K562 (cell line): ENCODE data around the gene CSDE1. TPM values are rescaled to one million over a fixed set of nuclear protein-coding genes. Genes with fewer than 3 reads are reported as not detected.

ENCODE experiments used
- ATAC-seq: fragments of 200-7000 bp; cut with Tn5 transposase; 3 replicates; pipeline ENCODE4 v1.9.1; 2020; ENCODE audit warnings: moderate library complexity
- BruUV-seq: library from RNA; stranded (reverse); fragments of 400-500 nt; replicated peaks from 2 replicates; lab custom pipeline; 2021; lab: Mats Ljungman, UMichigan
- CTCF ChIA-PET: fragments of 300-600 bp; formaldehyde crosslinking; extraction: SDS; loops from one replicate; lab custom pipeline; 2021; ENCODE audit warnings: low intra/inter-chr PET ratio; lab: Yijun Ruan, JAX
- POLR2A ChIA-PET: fragments of 300-600, 350-650 bp; sonication (Branson Sonifier 250); formaldehyde crosslinking; extraction: SDS; loops from one replicate; lab custom pipeline; 2021; ENCODE audit warnings: antibody characterized with exemption, inconsistent platforms; lab: Yijun Ruan, JAX
- DNase-seq, 4 experiments: peaks; one replicate each; pipeline versions ENCODE4 v3.0.0 to v3.0.0-alpha.2; 2011 to 2018; ENCODE audit warnings: low spot score in 3 of 4, mixed read lengths in 3 of 4; ENCODE audit errors: extremely low read depth in 1 of 4
- FAIRE-seq: peaks from 2 replicates; lab custom pipeline; 2011; peaks lifted over from hg19 to GRCh38; lab: Jason Lieb, UNC
- H2AFZ ChIP-seq: 2 replicates; pipeline ENCODE4 v1.6.0; 2011; ENCODE audit warnings: low read depth, low read length, control low read depth, inconsistent platforms
- H3K27ac ChIP-seq: fragments of 200-600 bp; 3 replicates; pipeline ENCODE4 v1.8.0; 2011; ENCODE audit warnings: low read depth, mild to moderate bottlenecking, control low read depth, inconsistent platforms, low read length, moderate library complexity, mixed read lengths; ENCODE audit errors: extremely low read depth
- H3K27me3 ChIP-seq, 2 experiments: fragments of 300-600 bp in 1 of 2; 2 replicates in 1 of 2; 3 replicates in 1 of 2; pipeline versions ENCODE4 v1.6.0 to v1.8.0; 2011; ENCODE audit warnings: inconsistent platforms in 2 of 2, low read length in 2 of 2, mild to moderate bottlenecking in 1 of 2, mixed read lengths in 1 of 2, moderate library complexity in 1 of 2; ENCODE audit not compliant: control insufficient read depth in 2 of 2, insufficient read depth in 2 of 2
- H3K36me3 ChIP-seq: fragments of 300-600 bp; 3 replicates; pipeline ENCODE4 v1.8.0; 2011; ENCODE audit warnings: mild to moderate bottlenecking, low read length, inconsistent platforms; ENCODE audit not compliant: control insufficient read depth, insufficient read depth
- H3K4me1 ChIP-seq, 2 experiments: fragments of 200-600 bp in 1 of 2; replicated peaks in 1 of 2; 2 replicates in 1 of 2; 3 replicates in 1 of 2; pipeline versions ENCODE4 v1.5.1 to v1.8.0; 2011; ENCODE audit warnings: inconsistent platforms in 2 of 2, low read length in 2 of 2, mild to moderate bottlenecking in 1 of 2, mixed read lengths in 1 of 2, moderate library complexity in 1 of 2; ENCODE audit not compliant: control insufficient read depth in 2 of 2, insufficient read depth in 2 of 2
- H3K4me2 ChIP-seq: 2 replicates; pipeline ENCODE4 v1.6.1; 2011; ENCODE audit warnings: low read length, control low read depth, inconsistent platforms, mixed read lengths; ENCODE audit not compliant: insufficient read depth
- H3K4me3 ChIP-seq: fragments of 200-600 bp; sonication (generic), shearing (Covaris generic); 2 replicates; pipeline ENCODE4 v1.5.1; 2016; ENCODE audit warnings: control low read depth, inconsistent platforms
- H3K79me2 ChIP-seq: fragments of 200-600 bp; 3 replicates; pipeline ENCODE4 v1.8.0; 2011; ENCODE audit warnings: low read length, inconsistent platforms; ENCODE audit not compliant: control insufficient read depth, insufficient read depth
- H3K9ac ChIP-seq, 2 experiments: 2 replicates each; pipeline versions ENCODE4 v1.6.0 to v1.6.1; 2011; ENCODE audit warnings: low read depth in 2 of 2, low read length in 2 of 2, control low read depth in 1 of 2, inconsistent platforms in 1 of 2, mild to moderate bottlenecking in 1 of 2, mixed read lengths in 1 of 2; ENCODE audit not compliant: insufficient read depth in 1 of 2
- H3K9me1 ChIP-seq: one replicate; pipeline ENCODE4 v1.6.0; 2011; ENCODE audit warnings: inconsistent platforms, mild to moderate bottlenecking, low read length, moderate library complexity; ENCODE audit not compliant: control insufficient read depth, insufficient read depth
- H3K9me3 ChIP-seq: replicated peaks from 2 replicates; pipeline ENCODE4 v1.5.1; 2011; ENCODE audit warnings: low read depth, low read length, inconsistent platforms; ENCODE audit not compliant: control insufficient read depth, insufficient read depth
- H4K20me1 ChIP-seq: replicated peaks from 2 replicates; pipeline ENCODE4 v1.6.1; 2011; ENCODE audit warnings: low read length, inconsistent platforms, mixed read lengths; ENCODE audit not compliant: control insufficient read depth, insufficient read depth
- CBX3 ChIP-seq, 2 experiments: IDR thresholded peaks; 1 replicate in 1 of 2; 2 replicates in 1 of 2; pipeline ENCODE4 v1.6.1; 2012; ENCODE audit warnings: inconsistent platforms in 2 of 2, low read length in 2 of 2, borderline replicate concordance in 1 of 2, control low read depth in 1 of 2
- CC2D1A ChIP-seq: fragments of 450-650 bp; IDR thresholded peaks from 2 replicates; pipeline ENCODE4 v1.6.1; 2017; ENCODE audit warnings: mild to moderate bottlenecking
- IRF9 ChIP-seq: fragments of 450-650 bp; IDR thresholded peaks from 2 replicates; pipeline ENCODE4 v1.6.1; 2016; ENCODE audit warnings: missing biosample characterization, missing genetic modification characterization
- KDM4B ChIP-seq, 2 experiments: fragments of 450-650 bp in 1 of 2; sonication (generic) in 1 of 2; IDR thresholded peaks; 2 replicates each; pipeline ENCODE4 v1.6.1; 2016 to 2017; ENCODE audit warnings: borderline replicate concordance in 2 of 2, antibody characterized with exemption in 1 of 2, low read depth in 1 of 2, mild to moderate bottlenecking in 1 of 2
- SFPQ ChIP-seq: fragments of 200-400 bp; formaldehyde crosslinking; IDR thresholded peaks from 2 replicates; pipeline ENCODE4 v1.6.1; 2017; ENCODE audit warnings: mild to moderate bottlenecking, low read depth, low read length, moderate library complexity
- TAF1 ChIP-seq: IDR thresholded peaks from 2 replicates; pipeline ENCODE4 v1.6.1; 2011; ENCODE audit warnings: mild to moderate bottlenecking, low read length, moderate library complexity; ENCODE audit not compliant: insufficient read depth, control insufficient read depth, severe bottlenecking; ENCODE audit errors: extremely low read depth
- ZBTB33 ChIP-seq: sonication (generic); formaldehyde crosslinking; IDR thresholded peaks from 2 replicates; pipeline ENCODE4 v1.8.1; 2023; ENCODE audit warnings: mild to moderate bottlenecking, missing genetic modification reagents
- ZNF507 ChIP-seq: conservative IDR thresholded peaks from 2 replicates; pipeline ENCODE4 v1.6.1; 2017; ENCODE audit warnings: missing genetic modification characterization, missing compliant biosample characterization
- WGBS: fragments of 100-300 bp; shearing (Covaris generic); methylation state at CpG from one replicate; pipeline ENCODE4 v1.1.6; 2016; ENCODE audit warnings: low coverage, mixed read lengths; ENCODE audit not compliant: insufficient coverage; ENCODE audit errors: missing lambda C conversion rate; 5-methylcytosine and 5-hydroxymethylcytosine counted together
- in situ Hi-C: fragments of 300-500 bp; cut with MboI; formaldehyde crosslinking; loops from 4 replicates; pipeline ENCODE4 v1.15.0; 2018; ENCODE audit warnings: inconsistent platforms, mixed read lengths
- intact Hi-C: fragments of 100-400 bp; cut with micrococcal nuclease; formaldehyde crosslinking; loops from 2 replicates; pipeline ENCODE4 v1.14.2; 2022
- polyA plus RNA-seq, 8 experiments: library from polyadenylated mRNA; depleted of rRNA in 4 of 8; stranded (reverse) in 5 of 8; unstranded in 3 of 8; fragments of >200 nt; fragmentation: Nextera tagmentation in 2 of 8; fragmentation: Illumina TruSeq in 1 of 8; extraction: Ambion mirVana in 2 of 8; extraction: Trizol in 1 of 8; gene quantifications; 2 replicates each; pipeline versions ENCODE4 v1.2.1 to v1.2.3, GENCODE V29; 2011 to 2014; ENCODE audit warnings: inconsistent platforms in 1 of 8, missing spikeins in 1 of 8
- total RNA-seq, 7 experiments: library from RNA; depleted of rRNA in 6 of 7; stranded (reverse); fragments of >200 nt in 6 of 7; fragmentation: Illumina TruSeq in 2 of 7; extraction: Trizol in 2 of 7; gene quantifications; 2 replicates each; pipeline versions ENCODE4 v1.2.1 to v1.2.3, GENCODE V29; 2011 to 2021; ENCODE audit warnings: low replicate concordance in 1 of 7

The CSDE1 gene
- total and polyA plus RNA-seq, 9 of the 15 experiments (the other 6 are each of a cell fraction or from before 2014, with no cell fraction given): 174 to 538 (median 403) TPM

GRCh38 chr1:114764689-114765088 lies 6.9 kb upstream of the CSDE1 start:
- no peaks in the 10 kb centered on the region for H3K27me3 ChIP-seq
- H3K36me3 ChIP-seq: peaks cover 4% of the 10 kb centered on the region; the same call in 1 of the 3 replicates
- H3K4me1 ChIP-seq: no peaks in the 10 kb centered on the region
- CTCF ChIA-PET: no interaction called here
- no peaks in the 10 kb centered on the region for H4K20me1 ChIP-seq
- no peaks in the 10 kb centered on the region for H3K79me2 ChIP-seq
- H3K4me2 ChIP-seq: no peak overlapping the region
- BruUV-seq: no TSS peak
- H3K9ac ChIP-seq: no peak overlapping the region
- TF ChIP-seq TAF1 (no peak), IRF9 (tag) (no peak), ZNF507 (tag) (no peak), CC2D1A (peak; percentile 36; the same call in 1 of the 2 replicates), CBX3 (IDR thresholded peaks at IDR 0.05; ENCODE audit: borderline replicate concordance in 1 of 2, low read length in 2 of 2) (0 out of 3 replicates have a peak, but pooled peaks of 1 of the 2 experiments have one; percentile 29), KDM4B (IDR thresholded peaks at IDR 0.05; ENCODE audit: borderline replicate concordance in 2 of 2, low read depth in 1 of 2) (no peak), ZBTB33 (CRISPR knock-in tag) (peak; percentile 95), SFPQ (no peak)
- ATAC-seq (peak; percentile 78), DNase-seq (peak in 1 of 4 experiments; percentile 21), FAIRE-seq (peak; percentile 44)
- no peak overlapping the region for H2AFZ ChIP-seq
- in situ Hi-C loops (no loop called here), intact Hi-C loops (no loop called here)
- whole genome bisulfite sequencing: 26% methylated on average over 4 of the region's 4 CpGs
- H3K27ac ChIP-seq: no peak overlapping the region
- POLR2A ChIA-PET: interaction anchor here (0.7 to 0.9 kb wide), 3 partner anchors 16 to 422 kb away, joined by 3 to 4 read pairs (median 3); partner anchors contain the start of gene SIKE1
- H3K9me3 ChIP-seq: no peaks in the 10 kb centered on the region
- H3K9me1 ChIP-seq: no peaks in the 10 kb centered on the region
- no peak overlapping the region for H3K4me3 ChIP-seq
